Raji (cell line): ENCODE results near the gene PPM1L.

Experiments used
- POLR2A ChIP-seq: IDR thresholded peaks from 2 replicates; pipeline ENCODE4 v1.6.1; 2011; ENCODE audit warnings: low read depth, low read length, control low read depth; ENCODE audit not compliant: insufficient read depth

The PPM1L gene

GRCh38 chr3:160852856-160853255 lies 96.8 kb downstream of the PPM1L start:
- no peak for TF ChIP-seq POLR2A

GRCh38 chr3:160856450-160856849 lies 100.4 kb downstream of the PPM1L start:
- TF ChIP-seq POLR2A, result no peak

GRCh38 chr3:160857476-160858119 lies 101.6 kb downstream of the PPM1L start:
- TF ChIP-seq POLR2A, result no peak

GRCh38 chr3:160860346-160860745 lies 104.3 kb downstream of the PPM1L start:
- TF ChIP-seq POLR2A, result no peak

GRCh38 chr3:160869825-160870224 lies 113.8 kb downstream of the PPM1L start:
- TF ChIP-seq POLR2A, result no peak

GRCh38 chr3:160870327-160870726 lies 114.3 kb downstream of the PPM1L start:
- no peak for TF ChIP-seq POLR2A

GRCh38 chr3:160874736-160875135 lies 118.7 kb downstream of the PPM1L start:
- no peak for TF ChIP-seq POLR2A

GRCh38 chr3:160876643-160877042 lies 120.6 kb downstream of the PPM1L start:
- TF ChIP-seq POLR2A, result no peak

GRCh38 chr3:160879859-160880258 lies 123.8 kb downstream of the PPM1L start:
- no peak for TF ChIP-seq POLR2A

- TF ChIP-seq POLR2A, result no peak
Measured at GRCh38 chr3:160883373-160883772, 127.3 kb downstream of the PPM1L start.

GRCh38 chr3:160885791-160886286 lies 129.8 kb downstream of the PPM1L start:
- TF ChIP-seq POLR2A, result peak; percentile 52; the same call in 1 of the 2 replicates

GRCh38 chr3:160886421-160886820 lies 130.4 kb downstream of the PPM1L start:
- TF ChIP-seq POLR2A, result no peak

GRCh38 chr3:160893207-160893606 lies 137.2 kb downstream of the PPM1L start:
- TF ChIP-seq POLR2A, result no peak

GRCh38 chr3:160904691-160905090 lies 148.7 kb downstream of the PPM1L start:
- TF ChIP-seq POLR2A, result no peak

- no peak for TF ChIP-seq POLR2A
Measured at GRCh38 chr3:160906646-160907045, 150.6 kb downstream of the PPM1L start.

GRCh38 chr3:160909917-160910316 lies 153.9 kb downstream of the PPM1L start:
- TF ChIP-seq POLR2A, result no peak

- TF ChIP-seq POLR2A, result no peak
Measured at GRCh38 chr3:160911411-160911810, 155.4 kb downstream of the PPM1L start.
